ENCODE results near the gene BIRC7. TPM values are rescaled to one million over a fixed set of nuclear protein-coding genes. Genes with fewer than 3 reads are reported as not detected.

BIRC7 gene
- total RNA-seq, 1 donor from 2014 or later, result 15.5 TPM

DNA sequence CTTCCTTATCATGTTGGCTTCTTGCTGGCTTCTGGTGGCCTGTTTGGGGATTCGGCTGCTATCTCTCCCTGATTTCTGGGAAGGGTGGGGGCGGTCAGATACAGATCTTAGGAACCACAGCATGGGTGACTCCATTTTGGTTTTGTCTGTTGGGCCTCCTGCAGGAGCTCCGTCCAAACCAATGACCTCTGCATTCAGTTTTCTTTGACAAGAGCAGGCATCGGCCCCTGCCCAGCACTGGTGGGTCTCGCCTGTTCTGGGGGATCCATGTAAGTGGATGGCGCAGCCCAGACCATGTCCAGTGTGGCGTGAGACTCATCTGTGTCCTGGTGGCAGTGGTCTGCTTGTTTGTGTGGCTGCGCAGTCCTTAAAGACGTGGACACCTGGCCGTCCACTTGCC, 28.3 kb downstream of the BIRC7 start:
- no peaks in the 10 kb centered on the region for H3K9me3 ChIP-seq
- no peak for ATAC-seq
- TF ChIP-seq, protein P1, sequence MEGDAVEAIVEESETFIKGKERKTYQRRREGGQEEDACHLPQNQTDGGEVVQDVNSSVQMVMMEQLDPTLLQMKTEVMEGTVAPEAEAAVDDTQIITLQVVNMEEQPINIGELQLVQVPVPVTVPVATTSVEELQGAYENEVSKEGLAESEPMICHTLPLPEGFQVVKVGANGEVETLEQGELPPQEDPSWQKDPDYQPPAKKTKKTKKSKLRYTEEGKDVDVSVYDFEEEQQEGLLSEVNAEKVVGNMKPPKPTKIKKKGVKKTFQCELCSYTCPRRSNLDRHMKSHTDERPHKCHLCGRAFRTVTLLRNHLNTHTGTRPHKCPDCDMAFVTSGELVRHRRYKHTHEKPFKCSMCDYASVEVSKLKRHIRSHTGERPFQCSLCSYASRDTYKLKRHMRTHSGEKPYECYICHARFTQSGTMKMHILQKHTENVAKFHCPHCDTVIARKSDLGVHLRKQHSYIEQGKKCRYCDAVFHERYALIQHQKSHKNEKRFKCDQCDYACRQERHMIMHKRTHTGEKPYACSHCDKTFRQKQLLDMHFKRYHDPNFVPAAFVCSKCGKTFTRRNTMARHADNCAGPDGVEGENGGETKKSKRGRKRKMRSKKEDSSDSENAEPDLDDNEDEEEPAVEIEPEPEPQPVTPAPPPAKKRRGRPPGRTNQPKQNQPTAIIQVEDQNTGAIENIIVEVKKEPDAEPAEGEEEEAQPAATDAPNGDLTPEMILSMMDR (IDR thresholded peaks at IDR 0.05), result no peak
- H3K4me3 ChIP-seq, result no peak overlapping the region
- no peaks in the 10 kb centered on the region for H3K4me1 ChIP-seq
- H3K36me3 ChIP-seq, result no peaks in the 10 kb centered on the region
- no peak overlapping the region for H3K27ac ChIP-seq
- intact Hi-C loops (cut with DNase I), result no loop called here
- DNase-seq, result no peak
- H3K27me3 ChIP-seq, result peaks cover 54% of the 10 kb centered on the region

DNA sequence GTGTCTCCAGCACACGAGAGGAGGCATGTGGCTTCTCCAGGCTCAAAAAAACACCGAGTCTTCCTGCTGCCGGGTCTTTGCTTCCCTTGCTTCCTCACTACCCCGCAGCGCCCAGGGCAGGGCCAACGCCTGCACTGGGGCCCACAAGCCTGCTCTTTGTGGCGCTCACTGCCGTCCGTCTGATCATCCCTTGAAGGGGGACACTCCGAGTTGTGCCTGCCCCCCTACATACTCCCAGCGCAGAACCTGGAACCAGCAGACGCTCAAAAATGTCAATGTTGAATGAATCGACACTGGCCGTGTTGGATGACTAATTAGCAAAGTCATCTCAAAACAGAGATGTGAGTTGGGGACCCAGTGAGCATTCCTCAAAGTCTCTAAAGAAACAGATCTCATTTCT, 28.8 kb downstream of the BIRC7 start:
- Histone ChIP-seq H3K9me3 (no peaks in the 10 kb centered on the region), H3K27me3 (peaks cover 49% of the 10 kb centered on the region), H3K4me3 (no peak overlapping the region), H3K36me3 (no peaks in the 10 kb centered on the region), H3K27ac (no peak overlapping the region), H3K4me1 (no peaks in the 10 kb centered on the region)
- ATAC-seq (no peak), DNase-seq (no peak)
- TF ChIP-seq, protein P1 (IDR thresholded peaks at IDR 0.05), result no peak
- intact Hi-C loops (cut with DNase I), result no loop called here

DNA sequence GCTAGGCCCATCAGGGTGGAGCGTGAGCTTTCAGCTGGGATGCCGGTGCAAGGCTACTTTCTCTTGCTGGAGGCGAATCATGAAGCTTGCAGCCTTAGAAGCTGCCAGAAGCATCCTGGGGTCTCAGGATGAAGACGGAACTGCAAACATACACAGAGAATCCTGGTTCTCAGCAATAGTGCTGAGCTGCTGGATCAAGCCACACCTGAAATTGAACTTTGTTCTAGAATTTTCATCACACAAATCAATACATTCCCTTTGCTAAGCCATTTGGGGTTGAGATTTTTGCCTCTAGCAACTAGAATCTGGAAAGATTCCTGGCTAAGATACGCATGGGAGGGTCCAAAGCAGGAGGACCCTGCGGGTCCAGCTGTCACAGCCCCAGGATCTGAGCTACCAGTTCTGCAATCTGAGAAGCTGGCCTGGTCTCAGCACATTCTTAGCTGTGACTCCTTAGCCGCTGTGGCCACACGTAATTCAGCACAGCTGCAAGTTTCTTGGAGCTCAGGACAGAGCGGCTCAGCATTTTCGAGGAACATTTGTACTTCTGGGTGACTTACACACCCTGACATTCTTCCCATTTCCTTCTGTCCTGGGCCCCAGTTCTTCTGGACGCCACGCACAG, 30.3 kb downstream of the BIRC7 start:
- Histone ChIP-seq H3K9me3 (no peaks in the 10 kb centered on the region), H3K4me3 (no peak overlapping the region), H3K4me1 (no peaks in the 10 kb centered on the region), H3K27me3 (peaks cover 36% of the 10 kb centered on the region), H3K36me3 (no peaks in the 10 kb centered on the region), H3K27ac (no peak overlapping the region)
- TF ChIP-seq, protein P1 (IDR thresholded peaks at IDR 0.05), result no peak
- no peak for DNase-seq
- ATAC-seq, result no peak
- intact Hi-C loops (cut with DNase I), result no loop called here

DNA sequence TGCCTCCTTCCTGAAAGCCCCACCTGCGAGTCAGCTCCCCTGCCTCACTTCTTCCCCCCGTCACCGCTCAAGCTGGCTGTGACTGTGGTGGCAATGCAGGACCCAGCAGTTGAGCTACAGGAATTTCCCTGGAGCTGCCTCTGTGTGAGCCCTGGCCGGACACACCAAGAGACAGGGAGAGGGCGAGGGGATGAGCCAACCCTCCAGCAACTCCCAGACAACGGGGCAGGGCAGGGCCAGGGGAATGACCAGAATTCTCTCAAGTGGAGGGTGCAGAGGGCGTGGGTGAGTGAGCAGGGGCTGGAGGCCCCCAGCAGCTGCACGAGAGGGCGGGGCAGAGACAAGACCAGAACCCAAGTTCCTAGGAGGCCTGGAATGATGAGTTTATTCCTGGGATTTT, 32.0 kb downstream of the BIRC7 start:
- TF ChIP-seq, protein P1 (IDR thresholded peaks at IDR 0.05), result no peak
- Histone ChIP-seq H3K27me3 (peaks cover 24% of the 10 kb centered on the region), H3K4me1 (no peaks in the 10 kb centered on the region), H3K36me3 (no peaks in the 10 kb centered on the region), H3K4me3 (no peak overlapping the region), H3K9me3 (no peaks in the 10 kb centered on the region), H3K27ac (no peak overlapping the region)
- ATAC-seq (no peak), DNase-seq (no peak)
- intact Hi-C loops (cut with DNase I), result no loop called here

DNA sequence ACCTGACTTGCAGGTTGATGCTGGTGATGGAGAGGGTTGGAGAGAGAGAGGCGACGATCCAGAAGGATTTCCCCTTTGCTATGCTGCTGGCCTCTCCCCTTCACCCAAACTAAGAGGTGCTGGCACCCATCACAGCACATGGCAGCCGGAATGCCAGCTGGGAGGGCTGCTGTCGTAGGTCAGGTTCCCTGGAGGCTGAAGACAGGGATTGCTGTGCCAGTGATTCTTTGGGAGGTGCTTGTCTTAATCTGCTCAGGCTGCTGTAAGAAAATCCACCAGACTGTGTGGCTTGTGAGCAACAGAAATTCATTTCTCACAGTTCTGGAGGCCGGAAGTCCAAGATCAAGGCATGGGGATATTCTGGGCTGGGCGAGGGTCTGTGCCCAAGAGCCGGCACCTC, 32.6 kb downstream of the BIRC7 start:
- TF ChIP-seq, protein P1 (IDR thresholded peaks at IDR 0.05), result no peak
- ATAC-seq, result no peak
- Histone ChIP-seq H3K27me3 (peaks cover 21% of the 10 kb centered on the region), H3K9me3 (no peaks in the 10 kb centered on the region), H3K27ac (no peak overlapping the region), H3K36me3 (no peaks in the 10 kb centered on the region), H3K4me1 (no peaks in the 10 kb centered on the region), H3K4me3 (no peak overlapping the region)
- intact Hi-C loops (cut with DNase I), result no loop called here
- DNase-seq, result no peak
